ENCODE measurements around the gene MAD2L2.

Gene MAD2L2

DNA sequence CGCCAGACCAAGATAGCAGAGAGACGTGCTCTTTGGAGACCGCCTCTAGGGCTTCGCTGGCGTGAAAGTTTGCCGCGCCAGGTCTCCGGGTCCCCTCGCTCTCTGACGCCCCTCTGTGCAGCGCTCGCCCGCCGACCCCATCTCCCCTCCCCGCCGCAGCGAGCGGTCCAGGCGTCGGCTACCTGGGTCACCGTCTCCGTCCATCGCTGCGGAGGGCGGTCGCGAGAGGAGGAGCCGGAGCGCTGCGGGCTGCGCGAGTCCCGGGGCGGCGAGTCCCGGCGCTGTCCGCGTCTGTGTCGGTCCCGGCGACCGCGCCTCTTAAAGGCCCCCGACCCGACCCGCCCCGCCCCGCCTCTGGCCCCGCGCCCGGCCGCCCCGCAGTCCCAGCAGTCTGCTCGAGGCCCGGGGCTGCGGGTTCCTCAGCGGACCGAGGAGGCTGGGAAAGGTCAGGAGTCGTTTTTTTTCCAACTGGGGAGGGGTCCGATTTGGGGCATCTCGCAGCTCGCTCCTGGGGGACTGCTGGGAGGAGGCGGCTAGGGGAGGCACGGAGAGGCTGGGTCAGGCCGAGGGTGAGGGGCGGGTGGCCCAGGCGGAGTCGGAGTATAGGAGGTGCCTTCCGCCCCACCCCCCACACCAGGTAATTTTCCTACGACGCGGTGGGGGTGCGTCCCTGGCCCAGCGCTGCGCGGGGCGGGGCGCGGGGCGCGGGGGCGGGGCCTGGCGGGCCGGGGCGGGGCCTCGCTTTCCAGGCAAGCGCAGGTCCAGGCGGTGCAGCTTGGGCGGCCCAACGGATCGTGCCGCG lies 26.6 kb downstream of the MAD2L2 start, which contains the start of the genes FBXO2 and FBXO44:
FBXO2 (minus strand) TSS at position 293 of the 802 bp plus-strand sequence; CDS start at position 204, 89 bp downstream.
FBXO44 (plus strand) TSS at position 741 of the 802 bp plus-strand sequence. CDS start 959 bp downstream, outside the sequence.
- in situ Hi-C loops (cut with HindIII; ENCODE audit: low sequenced_read_pairs): no loop called here

- in situ Hi-C loops (cut with HindIII; ENCODE audit: low sequenced_read_pairs): no loop called here
Measured at GRCh38 chr1:11653861-11654136, 27.1 kb downstream of the MAD2L2 start.

DNA sequence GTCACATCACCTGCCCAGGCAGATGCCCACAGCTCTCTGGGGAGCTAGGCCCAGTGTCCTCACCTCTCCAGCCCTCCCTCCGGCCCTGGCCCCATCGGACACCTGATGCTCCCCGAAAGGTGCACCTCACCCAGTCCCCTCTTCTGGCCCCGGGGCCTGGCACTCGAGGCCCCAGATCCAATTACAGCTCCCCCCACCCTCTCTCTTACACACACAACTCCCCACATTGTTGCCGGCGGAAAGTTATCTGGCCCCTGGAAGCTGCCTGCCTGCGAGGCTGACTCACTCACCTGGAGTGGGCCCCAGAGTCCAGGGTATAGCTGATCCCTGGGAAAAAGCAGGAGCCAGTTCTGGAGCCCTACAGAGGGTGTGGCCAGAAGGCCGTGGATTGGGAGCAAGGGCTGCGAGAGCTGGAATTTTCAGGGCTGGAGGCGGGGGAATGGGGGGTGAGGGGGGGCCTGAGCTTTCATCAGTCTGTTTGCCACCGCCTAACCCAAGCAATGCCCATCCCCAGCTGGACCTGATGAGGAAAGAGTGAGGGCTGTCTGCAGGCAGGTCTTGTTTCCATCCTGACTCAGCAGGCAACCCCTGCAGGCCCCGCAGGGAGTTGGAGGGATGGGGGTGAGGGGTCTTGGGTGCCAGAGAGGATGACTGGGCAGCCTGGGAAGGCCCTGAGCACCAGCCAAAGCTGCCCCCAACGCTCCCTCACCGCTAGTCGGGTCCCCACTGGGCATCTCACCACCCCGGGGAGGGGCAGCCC lies 27.7 kb downstream of the MAD2L2 start:
- in situ Hi-C loops (cut with HindIII; ENCODE audit: low sequenced_read_pairs): no loop called here

DNA sequence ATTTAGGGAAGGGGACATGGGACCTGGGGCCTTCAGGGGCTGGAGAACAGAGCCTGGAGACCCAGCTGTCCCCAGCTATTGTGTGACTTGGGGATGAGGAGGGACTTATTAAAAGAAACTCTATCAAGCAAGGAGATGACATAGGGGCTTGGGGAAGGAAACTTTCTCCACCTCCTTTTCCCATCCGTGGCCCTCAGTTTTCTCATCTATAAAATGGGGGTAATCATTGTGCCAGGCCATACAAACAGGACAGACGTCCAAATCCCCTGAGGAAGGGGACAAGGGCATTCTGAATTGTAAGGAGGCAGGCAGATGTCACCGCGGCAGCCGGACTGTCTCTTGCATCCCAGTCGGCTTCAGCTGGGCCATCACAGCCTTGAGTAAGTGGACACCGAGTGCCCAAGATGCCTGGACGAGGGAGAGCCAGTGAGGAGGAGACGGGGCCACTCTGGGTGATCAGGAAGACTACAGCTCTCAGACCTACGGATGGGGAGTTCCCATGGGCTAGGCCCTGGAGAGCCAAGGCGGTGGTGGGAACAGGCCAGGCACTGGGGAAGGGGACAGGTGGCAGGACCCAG lies 28.7 kb downstream of the MAD2L2 start:
- in situ Hi-C loops (cut with HindIII; ENCODE audit: low sequenced_read_pairs): no loop called here

- in situ Hi-C loops (cut with HindIII; ENCODE audit: low sequenced_read_pairs): no loop called here
Measured at GRCh38 chr1:11651017-11651416, 29.9 kb downstream of the MAD2L2 start.

DNA sequence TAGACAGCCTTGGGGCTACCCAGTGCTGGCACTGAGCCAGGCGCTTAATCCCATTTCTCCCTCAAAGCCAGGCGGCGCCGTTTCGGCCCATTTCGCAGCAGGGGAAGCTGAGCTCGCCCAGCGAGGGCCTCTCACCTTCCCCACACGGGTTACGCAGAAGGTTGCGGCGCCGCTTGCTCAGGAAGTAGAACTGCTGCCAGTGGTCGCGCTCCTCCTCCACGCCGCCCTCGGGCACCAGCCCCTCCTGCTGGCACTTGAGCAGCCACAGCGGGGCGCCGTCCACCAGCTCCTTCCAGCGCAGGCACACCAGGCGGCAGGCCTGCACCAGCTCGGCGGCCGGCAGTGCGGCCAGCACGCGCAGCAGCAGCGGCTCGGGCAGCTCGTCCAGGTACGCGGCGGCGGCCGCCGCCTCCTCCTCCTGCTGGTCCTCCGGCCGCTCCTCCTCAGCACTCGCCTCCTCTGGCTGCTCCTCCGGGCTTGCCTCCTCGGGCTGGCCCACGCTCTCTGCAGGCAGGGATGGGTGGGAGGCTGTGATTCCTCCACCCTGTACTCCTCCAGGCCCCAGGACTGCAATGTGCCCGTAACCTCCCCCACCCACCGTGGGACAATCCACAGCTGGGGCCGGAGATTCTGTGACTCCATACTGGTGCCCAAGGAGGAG lies 30.5 kb downstream of the MAD2L2 start:
- in situ Hi-C loops (cut with HindIII; ENCODE audit: low sequenced_read_pairs): no loop called here

DNA sequence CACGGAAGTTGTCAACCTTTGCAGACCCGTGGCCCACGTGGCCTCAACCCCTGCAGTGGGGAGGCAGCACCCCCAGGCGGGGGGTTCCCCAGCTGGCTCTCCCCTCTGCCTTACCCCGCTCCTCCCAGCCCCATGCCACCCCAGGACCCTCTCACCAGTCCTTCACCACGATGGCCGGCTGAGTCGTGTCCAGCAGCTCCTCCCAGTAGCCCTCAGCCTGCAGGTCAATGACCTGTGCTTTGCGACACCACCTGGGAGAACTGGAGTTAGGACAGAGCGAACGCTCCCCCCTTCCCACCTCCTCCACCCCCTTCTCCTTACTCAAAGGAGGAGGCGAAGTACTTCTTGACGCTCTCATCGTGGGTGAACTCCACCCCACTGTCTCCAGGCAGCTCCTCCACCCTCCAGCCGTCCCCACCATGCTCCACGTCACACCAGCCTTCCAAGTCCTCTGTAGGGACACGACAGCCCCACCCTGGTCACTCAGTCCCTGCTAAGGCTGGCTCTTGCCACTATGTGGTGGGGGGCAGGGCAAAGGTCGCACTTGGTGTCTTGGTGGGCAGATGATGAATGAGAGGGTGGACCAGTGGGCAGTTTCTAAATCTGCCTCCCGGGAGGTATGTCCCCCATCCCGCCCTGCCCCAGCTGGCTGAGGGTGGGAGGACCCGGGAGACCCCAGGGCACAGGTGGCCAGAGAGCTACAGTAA lies 31.2 kb downstream of the MAD2L2 start:
- in situ Hi-C loops (cut with HindIII; ENCODE audit: low sequenced_read_pairs): loop anchor here (10.0 kb wide), 1 partner anchor 385 kb away; the partner anchor contains the start of gene MTOR

DNA sequence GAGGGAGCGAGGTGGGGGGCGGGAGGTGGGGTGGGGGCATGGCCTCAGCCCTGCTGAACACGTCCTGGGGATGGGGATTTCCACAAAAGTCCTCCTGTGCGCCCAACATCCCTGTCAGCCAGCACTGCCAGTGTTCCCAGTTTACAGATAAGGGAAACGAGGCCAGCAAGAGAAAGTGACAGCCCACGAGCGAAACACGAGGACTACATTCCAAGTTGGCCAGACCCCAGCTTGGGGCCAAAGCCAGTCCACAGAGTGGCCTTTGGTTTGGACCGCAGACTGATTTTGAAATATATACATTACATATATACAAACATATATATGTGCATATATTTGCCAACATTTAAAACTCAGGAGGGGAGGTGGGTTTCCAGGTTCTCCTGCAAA lies 31.7 kb downstream of the MAD2L2 start:
- in situ Hi-C loops (cut with HindIII; ENCODE audit: low sequenced_read_pairs): loop anchor here (10.0 kb wide), 1 partner anchor 384 kb away; the partner anchor contains the start of gene MTOR

- in situ Hi-C loops (cut with HindIII; ENCODE audit: low sequenced_read_pairs): loop anchor here (10.0 kb wide), 1 partner anchor 384 kb away; the partner anchor contains the start of gene MTOR
Measured at GRCh38 chr1:11648732-11649158, 32.2 kb downstream of the MAD2L2 start.

- in situ Hi-C loops (cut with HindIII; ENCODE audit: low sequenced_read_pairs): loop anchor here (10.0 kb wide), 1 partner anchor 383 kb away; the partner anchor contains the start of gene MTOR
Measured at GRCh38 chr1:11648039-11648438, 32.9 kb downstream of the MAD2L2 start.

GRCh38 chr1:11647333-11647732 lies 33.6 kb downstream of the MAD2L2 start:
- in situ Hi-C loops (cut with HindIII; ENCODE audit: low sequenced_read_pairs): loop anchor here (10.0 kb wide), 1 partner anchor 383 kb away; the partner anchor contains the start of gene MTOR

DNA sequence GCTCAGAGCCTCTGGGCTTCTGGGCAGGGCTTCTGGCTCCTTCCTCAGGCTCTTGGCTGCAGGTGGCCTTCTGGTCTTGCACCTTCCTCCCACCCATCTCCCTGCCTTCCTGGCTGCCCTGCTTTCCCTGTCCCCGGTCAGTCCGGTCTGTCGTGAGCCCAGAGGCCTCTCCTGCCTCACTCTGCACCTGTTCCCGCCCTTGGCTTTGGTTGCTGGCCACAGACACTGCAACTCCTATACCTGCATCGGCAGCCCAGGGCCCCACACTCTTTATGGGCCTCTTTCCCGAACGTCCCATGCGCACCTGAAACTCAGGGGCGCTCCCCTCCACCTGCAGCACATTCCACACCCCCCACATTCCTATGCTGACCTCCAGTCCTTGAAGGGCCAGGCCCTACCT lies 34.6 kb downstream of the MAD2L2 start:
- in situ Hi-C loops (cut with HindIII; ENCODE audit: low sequenced_read_pairs): loop anchor here (10.0 kb wide), 1 partner anchor 382 kb away; the partner anchor contains the start of gene MTOR

DNA sequence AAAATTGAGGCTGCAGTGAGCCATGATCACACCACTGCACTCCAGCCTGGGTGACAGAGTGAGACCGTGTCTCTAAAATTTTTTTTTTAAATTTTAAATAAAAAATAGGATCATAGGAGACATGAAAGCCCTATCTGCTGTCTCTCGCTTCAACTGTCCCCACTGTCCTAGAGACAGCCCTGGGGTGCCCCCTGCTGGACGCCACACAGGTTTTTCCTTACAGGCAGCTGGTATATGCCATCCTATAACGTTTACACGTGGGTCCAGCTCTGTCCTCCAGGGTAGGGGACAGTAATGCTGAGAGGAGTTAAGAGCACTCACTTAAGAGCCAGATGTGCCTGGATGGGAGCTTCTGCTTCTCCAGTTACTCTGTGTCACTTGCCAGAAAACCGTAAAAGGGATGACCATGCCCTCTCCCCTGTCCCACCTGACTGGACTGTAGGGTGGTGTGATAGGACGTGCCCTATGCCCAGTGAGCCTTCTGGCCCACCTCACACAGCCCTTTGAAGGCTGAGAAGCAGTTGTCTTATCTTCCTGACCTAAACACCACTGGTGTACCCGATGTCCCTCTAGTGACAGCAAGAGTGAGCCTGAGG lies 35.2 kb downstream of the MAD2L2 start:
- in situ Hi-C loops (cut with HindIII; ENCODE audit: low sequenced_read_pairs): loop anchor here (10.0 kb wide), 1 partner anchor 381 kb away; the partner anchor contains the start of gene MTOR

DNA sequence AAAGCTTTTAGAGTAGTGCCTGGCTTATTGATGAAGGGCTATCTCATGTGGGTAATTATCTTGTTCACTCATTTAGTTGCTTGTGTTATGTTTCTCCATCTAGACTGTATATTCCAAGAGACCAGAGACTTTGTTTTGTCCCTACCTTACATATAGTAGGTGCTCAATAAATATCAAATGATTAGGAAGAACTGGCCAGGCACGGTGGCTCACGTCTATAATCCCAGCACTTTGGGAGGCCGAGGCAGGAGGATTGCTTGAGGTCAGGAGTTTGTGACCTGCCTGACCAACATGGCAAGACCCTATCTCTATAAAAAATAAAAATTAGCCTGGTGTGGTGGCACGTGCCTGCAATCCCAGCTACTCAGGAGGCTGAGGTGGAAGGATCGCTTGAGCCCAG lies 35.7 kb downstream of the MAD2L2 start:
- in situ Hi-C loops (cut with HindIII; ENCODE audit: low sequenced_read_pairs): loop anchor here (10.0 kb wide), 1 partner anchor 380 kb away; the partner anchor contains the start of gene MTOR

- in situ Hi-C loops (cut with HindIII; ENCODE audit: low sequenced_read_pairs): loop anchor here (10.0 kb wide), 1 partner anchor 379 kb away; the partner anchor contains the start of gene MTOR
Measured at GRCh38 chr1:11643782-11644181, 37.2 kb downstream of the MAD2L2 start.

DNA sequence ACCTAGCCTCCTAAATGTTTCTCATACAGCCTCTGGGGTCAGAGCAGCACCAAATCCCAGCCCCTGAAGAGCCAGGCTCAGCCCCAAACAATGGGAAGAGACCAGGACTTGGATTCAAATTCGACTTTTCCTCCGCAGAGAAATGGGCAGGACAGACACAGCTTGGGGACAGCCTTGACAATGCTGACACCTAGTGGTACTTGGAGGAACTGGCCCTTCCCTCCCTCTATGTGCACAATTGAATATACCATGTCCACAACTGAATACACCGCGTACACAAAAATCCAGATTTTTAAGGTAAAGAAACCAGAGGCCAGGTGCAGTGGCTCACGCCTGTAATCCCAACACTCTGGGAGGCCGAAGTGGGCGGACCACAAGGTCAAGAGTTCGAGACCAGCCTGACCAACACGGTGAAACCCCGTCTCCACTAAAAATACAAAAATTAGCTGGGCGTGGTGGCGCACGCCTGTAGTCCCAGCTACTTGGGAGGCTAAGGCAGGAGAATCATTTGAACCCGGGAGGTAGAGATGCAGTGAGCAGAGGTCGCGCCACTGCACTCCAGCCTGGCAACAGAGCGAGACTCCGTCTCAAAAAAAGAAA lies 38.4 kb downstream of the MAD2L2 start:
- in situ Hi-C loops (cut with HindIII; ENCODE audit: low sequenced_read_pairs): loop anchor here (10.0 kb wide), 1 partner anchor 378 kb away; the partner anchor contains the start of gene MTOR

DNA sequence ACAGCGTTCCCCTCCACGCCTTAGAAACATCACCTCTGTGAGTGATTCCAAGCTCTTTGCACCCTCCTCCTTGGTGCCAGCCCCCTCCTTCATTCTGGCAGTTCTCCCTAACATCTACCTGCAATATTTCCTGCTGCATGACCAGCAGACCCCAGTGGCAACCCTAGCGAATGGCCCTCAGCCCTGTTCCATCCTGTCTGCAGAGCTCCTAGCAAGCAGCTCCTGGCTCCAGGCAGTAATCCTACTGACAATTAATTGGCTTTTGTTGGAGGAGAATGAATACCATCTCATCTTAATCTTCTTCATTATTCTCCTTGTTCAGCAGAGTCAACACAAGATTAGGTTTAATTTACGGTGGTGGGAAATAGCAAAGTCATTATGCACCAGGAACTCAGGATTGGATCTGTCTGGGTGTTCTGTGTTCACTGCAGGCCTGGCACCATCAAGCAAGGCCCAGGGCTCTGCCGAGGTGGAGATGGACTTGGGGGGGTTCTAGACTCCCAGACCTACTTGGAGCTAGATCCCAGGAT lies 39.1 kb downstream of the MAD2L2 start:
- in situ Hi-C loops (cut with HindIII; ENCODE audit: low sequenced_read_pairs): loop anchor here (10.0 kb wide), 1 partner anchor 377 kb away; the partner anchor contains the start of gene MTOR

DNA sequence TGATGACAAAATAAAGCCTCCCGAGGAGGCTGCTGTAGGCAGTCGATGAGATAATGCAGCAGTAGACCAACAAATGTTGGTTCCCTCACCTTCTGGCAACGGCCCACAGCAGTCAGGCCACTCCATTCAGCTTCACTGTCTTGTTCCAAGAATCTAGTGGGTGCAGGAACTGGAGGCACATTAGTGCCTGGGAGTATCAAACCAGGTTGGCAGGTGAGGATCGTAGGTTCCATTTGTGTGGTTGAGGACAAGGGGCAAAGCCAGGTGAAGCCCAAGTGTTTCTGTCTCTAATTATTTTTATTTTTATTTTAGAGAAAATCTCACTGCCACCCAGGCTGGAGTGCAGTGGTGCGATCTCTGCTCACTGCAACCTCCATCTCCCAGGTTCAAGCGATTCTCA lies 40.0 kb downstream of the MAD2L2 start:
- in situ Hi-C loops (cut with HindIII; ENCODE audit: low sequenced_read_pairs): loop anchor here (10.0 kb wide), 1 partner anchor 376 kb away; the partner anchor contains the start of gene MTOR
